GM19455 (cell line): ENCODE data around the gene OR7G2.

Experiments used
- ATAC-seq: cut with Tn5 transposase; IDR thresholded peaks from one replicate; pipeline ENCODE4 v1.9.1; 2021; ENCODE audit not compliant: unreplicated experiment

Gene OR7G2

GRCh38 chr19:9107375-9107774 is at the start of gene OR7G2:
OR7G2 (minus strand) TSS chr19:9107475; CDS start chr19:9103243, 4,232 bp downstream.
- no peak for ATAC-seq

GRCh38 chr19:9156304-9156703 is 49.0 kb upstream of the OR7G2 start:
- no peak for ATAC-seq

- no peak for ATAC-seq
Measured at GRCh38 chr19:9155591-9155990, 48.3 kb upstream of the OR7G2 start.

- no peak for ATAC-seq
Measured at GRCh38 chr19:9151367-9151766, 44.1 kb upstream of the OR7G2 start.

- no peak for ATAC-seq
Measured at GRCh38 chr19:9150650-9151049, 43.4 kb upstream of the OR7G2 start.

GRCh38 chr19:9149997-9150396 is 42.7 kb upstream of the OR7G2 start:
- no peak for ATAC-seq

- ATAC-seq = no peak
Measured at GRCh38 chr19:9148697-9149096, 41.4 kb upstream of the OR7G2 start.

- ATAC-seq = no peak
Measured at GRCh38 chr19:9146882-9147281, 39.6 kb upstream of the OR7G2 start.

- no peak for ATAC-seq
Measured at GRCh38 chr19:9144920-9145319, 37.6 kb upstream of the OR7G2 start.

GRCh38 chr19:9140159-9140874 is 33.0 kb upstream of the OR7G2 start, which contains the start of gene ZNF317:
ZNF317 (plus strand) TSS chr19:9140397; CDS start chr19:9156017, 15,620 bp downstream.
- peak; percentile 87 for ATAC-seq

- peak; percentile 12 for ATAC-seq
Measured at GRCh38 chr19:9139609-9140158, 32.4 kb upstream of the OR7G2 start.

GRCh38 chr19:9132422-9132821 is 25.1 kb upstream of the OR7G2 start:
- ATAC-seq = no peak

- no peak for ATAC-seq
Measured at GRCh38 chr19:9130965-9131364, 23.7 kb upstream of the OR7G2 start.

GRCh38 chr19:9128171-9128570 is 20.9 kb upstream of the OR7G2 start:
- no peak for ATAC-seq

- ATAC-seq = no peak
Measured at GRCh38 chr19:9126900-9127405, 19.7 kb upstream of the OR7G2 start, which contains the start of gene OR7G3. OR7G3 (minus strand) TSS chr19:9126950; CDS start chr19:9126950, 0 bp downstream.

GRCh38 chr19:9116547-9116946 is 9.3 kb upstream of the OR7G2 start:
- no peak for ATAC-seq

GRCh38 chr19:9115307-9115813 is 8.1 kb upstream of the OR7G2 start, which contains the start of gene OR7G1:
OR7G1 (minus strand) TSS chr19:9115763; CDS start chr19:9115763, 0 bp downstream.
- no peak for ATAC-seq

GRCh38 chr19:9109959-9110358 is 2.7 kb upstream of the OR7G2 start:
- ATAC-seq = no peak

GRCh38 chr19:9086761-9087160 is 20.5 kb downstream of the OR7G2 start, which contains the start of gene OR1M1:
OR1M1 (plus strand) TSS chr19:9087061; CDS start chr19:9093245, 6,184 bp downstream.
- no peak for ATAC-seq

- no peak for ATAC-seq
Measured at GRCh38 chr19:9078651-9079050, 28.6 kb downstream of the OR7G2 start.

GRCh38 chr19:9076901-9077300 is 30.4 kb downstream of the OR7G2 start:
- ATAC-seq = no peak
